NCI-H2227 (cell line): ENCODE data around the gene FAM200C.

ENCODE experiments used
- DNase-seq: peaks from one replicate; lab custom pipeline; 2025; ENCODE audit not compliant: unreplicated experiment; lab: John Stamatoyannopoulos, UW

Gene FAM200C

GRCh38 chr5:160420331-160420610 lies 20.4 kb upstream of the FAM200C start:
- no peak for DNase-seq

- peak; percentile 15 for DNase-seq
These were observed 19.8 kb upstream of the FAM200C start for GRCh38 chr5:160419458-160420330.

- DNase-seq, result peak; percentile 92
These were observed 19.0 kb upstream of the FAM200C start, which contains the start of gene SLU7 for GRCh38 chr5:160418561-160419457. Gene SLU7 (minus strand): TSS chr5:160419081. CDS start chr5:160415294, 3,787 bp downstream.

GRCh38 chr5:160398806-160399205 lies 1.0 kb downstream of the FAM200C start:
- DNase-seq, result no peak

- DNase-seq, result no peak
These were observed 2.4 kb downstream of the FAM200C start for GRCh38 chr5:160397492-160397891.

- no peak for DNase-seq
These were observed 4.7 kb downstream of the FAM200C start for GRCh38 chr5:160395111-160395510.

- DNase-seq, result peak; percentile 17
These were observed 8.8 kb downstream of the FAM200C start for GRCh38 chr5:160390787-160391696.

GRCh38 chr5:160387445-160387844 lies 12.4 kb downstream of the FAM200C start:
- peak; percentile 8 for DNase-seq

GRCh38 chr5:160385496-160385895 lies 14.4 kb downstream of the FAM200C start:
- no peak for DNase-seq

- DNase-seq, result no peak
These were observed 15.2 kb downstream of the FAM200C start for GRCh38 chr5:160384681-160385080.

GRCh38 chr5:160382346-160382745 lies 17.5 kb downstream of the FAM200C start:
- DNase-seq, result no peak

GRCh38 chr5:160380041-160380440 lies 19.8 kb downstream of the FAM200C start:
- no peak for DNase-seq

- no peak for DNase-seq
These were observed 20.3 kb downstream of the FAM200C start for GRCh38 chr5:160379511-160379910.

- DNase-seq, result no peak
These were observed 21.5 kb downstream of the FAM200C start for GRCh38 chr5:160378330-160378729.

GRCh38 chr5:160377651-160378050 lies 22.2 kb downstream of the FAM200C start:
- no peak for DNase-seq

- no peak for DNase-seq
These were observed 23.4 kb downstream of the FAM200C start for GRCh38 chr5:160376416-160376815.

GRCh38 chr5:160375701-160376100 lies 24.2 kb downstream of the FAM200C start:
- no peak for DNase-seq

GRCh38 chr5:160375166-160375565 lies 24.7 kb downstream of the FAM200C start:
- DNase-seq, result no peak

- no peak for DNase-seq
These were observed 28.6 kb downstream of the FAM200C start for GRCh38 chr5:160371294-160371693.

- DNase-seq, result no peak
These were observed 29.2 kb downstream of the FAM200C start for GRCh38 chr5:160370713-160371034.
